LNCAP (cell line): ENCODE measurements around the gene LRP1-AS.

Source experiments
- TF ChIP-seq, protein P1 (sequence below): fragments of 450-650 bp; IDR thresholded peaks from 2 replicates; pipeline ENCODE4 v1.5.1; 2017; ENCODE audit warnings: mild to moderate bottlenecking

LRP1-AS gene

DNA sequence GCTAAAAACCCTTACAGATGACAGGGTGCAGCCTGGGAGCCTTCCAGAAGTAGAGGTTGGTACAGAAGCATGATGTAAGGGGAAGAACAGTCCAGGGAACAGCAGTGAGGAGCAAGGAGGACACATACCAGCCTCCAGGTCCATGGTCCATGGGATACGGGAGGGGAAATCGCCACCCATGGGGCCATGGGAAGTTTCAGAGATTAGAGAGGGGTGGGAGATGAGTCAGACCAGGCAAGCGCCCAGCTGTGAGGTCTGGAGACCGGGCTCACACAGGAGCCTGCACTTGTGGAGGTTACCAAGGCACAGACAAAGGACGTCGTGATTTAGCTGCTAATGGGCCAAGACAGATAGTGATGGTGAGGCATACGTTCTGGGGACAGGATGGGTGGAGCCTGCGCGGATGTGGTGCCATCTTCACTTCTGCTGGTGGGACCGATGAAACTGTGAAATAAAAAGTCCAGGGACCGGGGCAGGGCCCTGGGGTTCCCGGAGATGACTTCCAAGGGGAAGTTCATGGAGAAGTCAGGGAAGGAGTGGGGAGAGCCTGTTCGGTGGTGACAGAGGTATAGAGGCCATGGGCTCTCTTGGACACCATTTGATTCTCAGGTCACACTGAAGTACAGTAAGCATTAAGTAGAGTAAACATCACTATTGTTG, 17.7 kb upstream of the LRP1-AS start:
- TF ChIP-seq, protein P1, sequence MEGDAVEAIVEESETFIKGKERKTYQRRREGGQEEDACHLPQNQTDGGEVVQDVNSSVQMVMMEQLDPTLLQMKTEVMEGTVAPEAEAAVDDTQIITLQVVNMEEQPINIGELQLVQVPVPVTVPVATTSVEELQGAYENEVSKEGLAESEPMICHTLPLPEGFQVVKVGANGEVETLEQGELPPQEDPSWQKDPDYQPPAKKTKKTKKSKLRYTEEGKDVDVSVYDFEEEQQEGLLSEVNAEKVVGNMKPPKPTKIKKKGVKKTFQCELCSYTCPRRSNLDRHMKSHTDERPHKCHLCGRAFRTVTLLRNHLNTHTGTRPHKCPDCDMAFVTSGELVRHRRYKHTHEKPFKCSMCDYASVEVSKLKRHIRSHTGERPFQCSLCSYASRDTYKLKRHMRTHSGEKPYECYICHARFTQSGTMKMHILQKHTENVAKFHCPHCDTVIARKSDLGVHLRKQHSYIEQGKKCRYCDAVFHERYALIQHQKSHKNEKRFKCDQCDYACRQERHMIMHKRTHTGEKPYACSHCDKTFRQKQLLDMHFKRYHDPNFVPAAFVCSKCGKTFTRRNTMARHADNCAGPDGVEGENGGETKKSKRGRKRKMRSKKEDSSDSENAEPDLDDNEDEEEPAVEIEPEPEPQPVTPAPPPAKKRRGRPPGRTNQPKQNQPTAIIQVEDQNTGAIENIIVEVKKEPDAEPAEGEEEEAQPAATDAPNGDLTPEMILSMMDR, result no peak

DNA sequence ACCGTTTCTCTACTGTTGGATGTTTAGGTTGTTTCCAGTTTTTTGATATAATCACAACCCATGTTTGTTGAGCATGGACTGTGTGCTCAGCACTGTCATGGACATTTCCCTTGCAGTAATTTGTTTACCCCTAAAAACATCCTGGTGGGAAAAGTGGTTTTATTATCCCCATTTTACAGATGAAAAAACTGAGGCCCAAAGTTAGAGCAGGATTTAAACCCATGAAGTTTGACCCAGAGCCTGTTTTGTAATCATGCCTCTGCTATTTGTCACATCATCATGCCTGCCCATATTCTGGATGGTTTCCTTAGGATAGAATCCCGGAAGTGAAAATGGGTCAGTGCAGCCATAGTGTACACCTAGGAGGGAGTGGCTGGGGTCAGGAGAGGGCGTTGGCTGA, 17.0 kb upstream of the LRP1-AS start:
- TF ChIP-seq, protein P1, result no peak

DNA sequence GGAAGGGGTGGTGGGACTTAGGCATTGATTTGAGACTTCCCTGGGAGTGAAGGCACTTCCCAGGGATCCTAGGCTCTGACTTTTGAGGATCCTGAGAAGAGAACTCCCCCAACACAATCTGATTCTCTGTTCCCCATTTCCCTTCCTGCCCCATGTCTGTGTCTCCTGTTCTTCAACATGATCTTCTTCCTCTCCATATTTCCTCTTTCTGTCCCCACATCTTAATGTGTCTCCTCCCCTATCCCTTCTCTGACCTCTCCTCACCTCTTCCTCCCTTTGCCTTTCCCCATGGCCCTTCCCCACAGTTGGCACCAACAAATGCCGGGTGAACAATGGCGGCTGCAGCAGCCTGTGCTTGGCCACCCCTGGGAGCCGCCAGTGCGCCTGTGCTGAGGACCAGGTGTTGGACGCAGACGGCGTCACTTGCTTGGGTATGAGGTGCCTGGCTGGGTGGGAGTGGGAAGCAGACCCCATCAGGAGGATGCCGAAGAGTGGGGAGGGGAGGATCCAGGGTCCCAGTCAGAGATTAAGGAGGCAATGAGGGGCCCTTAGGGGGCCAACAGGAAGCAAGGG, 15.2 kb upstream of the LRP1-AS start:
- TF ChIP-seq, protein P1, result no peak

DNA sequence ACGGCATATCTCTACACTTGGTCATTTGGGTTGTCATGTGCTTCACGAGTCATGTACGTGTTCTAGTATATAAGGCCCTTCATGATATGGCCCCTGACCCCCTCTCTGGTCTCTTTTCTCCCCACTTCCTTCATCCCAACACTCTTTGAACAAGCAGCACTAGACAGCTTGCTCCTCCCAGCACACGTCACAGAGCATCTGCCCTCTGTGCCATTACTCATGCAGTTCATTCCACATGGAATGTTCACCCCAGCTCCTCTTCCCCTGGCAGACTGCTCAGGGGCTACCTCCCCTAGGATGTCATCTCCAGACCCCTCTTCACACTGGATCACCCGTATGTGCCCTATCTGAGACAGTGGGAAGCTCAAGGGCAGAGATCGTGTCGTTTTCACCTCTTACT, 14.1 kb upstream of the LRP1-AS start:
- TF ChIP-seq, protein P1, result no peak

DNA sequence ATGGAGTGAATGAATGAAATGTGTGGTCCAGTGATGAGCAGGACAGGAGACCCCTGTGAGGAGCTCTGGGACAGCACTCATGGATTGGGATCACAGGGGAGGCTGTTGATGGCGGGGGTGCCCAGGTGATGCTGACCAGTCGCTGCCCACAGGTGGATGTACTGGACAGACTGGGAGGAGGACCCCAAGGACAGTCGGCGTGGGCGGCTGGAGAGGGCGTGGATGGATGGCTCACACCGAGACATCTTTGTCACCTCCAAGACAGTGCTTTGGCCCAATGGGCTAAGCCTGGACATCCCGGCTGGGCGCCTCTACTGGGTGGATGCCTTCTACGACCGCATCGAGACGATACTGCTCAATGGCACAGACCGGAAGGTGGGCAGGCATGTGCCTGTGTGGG, 13.3 kb upstream of the LRP1-AS start:
- TF ChIP-seq, protein P1, result no peak

DNA sequence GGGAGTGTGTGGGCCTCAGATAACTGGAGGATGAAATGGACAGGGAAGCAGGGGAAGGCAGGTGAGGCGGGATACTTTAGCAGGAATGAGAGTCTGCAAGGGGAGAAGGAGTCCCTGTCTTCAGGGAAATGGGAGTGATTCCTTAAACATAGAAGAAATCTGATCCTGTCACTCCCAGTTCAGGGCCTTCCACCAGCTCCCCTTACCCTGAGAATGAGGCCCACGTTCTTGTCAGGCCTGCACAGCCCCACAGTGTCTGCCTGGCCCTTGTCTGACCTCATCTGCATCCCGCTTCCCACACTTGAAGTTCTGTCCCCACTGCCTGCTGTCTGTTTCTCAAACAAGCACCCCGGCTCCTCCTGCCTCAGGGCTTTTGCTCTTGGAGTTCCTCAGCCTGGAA, 12.6 kb upstream of the LRP1-AS start:
- TF ChIP-seq, protein P1, result no peak

DNA sequence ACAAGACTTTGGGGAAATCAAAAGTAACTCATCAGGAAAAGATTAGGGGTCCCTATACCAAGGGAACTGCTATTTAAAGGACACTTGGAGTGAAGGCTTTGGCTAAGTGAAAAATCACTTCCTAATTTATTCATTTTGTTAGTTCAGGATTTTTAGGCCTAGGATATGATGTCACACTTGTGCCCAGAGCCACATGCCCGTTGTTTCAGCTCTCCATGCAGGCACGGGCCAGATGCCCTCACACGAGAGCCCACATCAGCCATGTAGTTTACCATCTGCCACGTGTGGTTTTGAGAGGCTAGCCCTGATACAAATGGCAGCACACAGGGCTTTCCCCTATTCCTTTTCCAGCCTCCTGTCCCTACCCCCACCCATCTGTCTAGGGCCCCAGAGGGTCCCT, 11.9 kb upstream of the LRP1-AS start:
- TF ChIP-seq, protein P1, result no peak
